GM12878 (cell line): ENCODE measurements around the gene SARS2. TPM values are rescaled to one million over a fixed set of nuclear protein-coding genes. Genes with fewer than 3 reads are reported as not detected.

Experiments
- ATAC-seq: fragments of 200-7000 bp; cut with Tn5 transposase; 3 replicates; pipeline ENCODE4 v1.9.1; 2020; ENCODE audit warnings: mild to moderate bottlenecking, moderate library complexity
- BruUV-seq: library from RNA; stranded (reverse); fragments of 400-500 nt; replicated peaks from 2 replicates; lab custom pipeline; 2021; lab: Mats Ljungman, UMichigan
- CTCF ChIA-PET: fragments of 300-600 bp; sonication (Branson Sonifier 250); formaldehyde crosslinking; extraction: SDS; loops from one replicate; lab custom pipeline; 2021; ENCODE audit warnings: inconsistent platforms; lab: Yijun Ruan, JAX
- POLR2A ChIA-PET: fragments of 350-600 bp; formaldehyde crosslinking; extraction: SDS; loops from one replicate; lab custom pipeline; 2021; ENCODE audit warnings: inconsistent platforms; lab: Charles Lee
- RAD21 ChIA-PET: fragments of 300-600 bp; sonication (Branson Sonifier 250); formaldehyde crosslinking; loops from one replicate; lab custom pipeline; 2023; ENCODE audit warnings: antibody characterized with exemption; ENCODE audit not compliant: unreplicated experiment; lab: Charles Lee
- SMC1A ChIA-PET: fragments of 300-600 bp; sonication (Branson Sonifier 250); formaldehyde crosslinking; loops from one replicate; lab custom pipeline; 2023; ENCODE audit not compliant: unreplicated experiment, uncharacterized antibody; lab: Charles Lee
- DNase-seq: peaks from one replicate; pipeline ENCODE4 v3.0.0-alpha.2; 2011; ENCODE audit warnings: low read depth, low spot score
- FAIRE-seq: peaks from 3 replicates; lab custom pipeline; 2011; peaks lifted over from hg19 to GRCh38; lab: Jason Lieb, UNC
- H2AFZ ChIP-seq: 2 replicates; pipeline ENCODE4 v1.6.0; 2011; ENCODE audit warnings: low read depth, low read length, control low read depth; ENCODE audit not compliant: control insufficient read depth
- H3K27ac ChIP-seq: 2 replicates; pipeline ENCODE4 v1.5.1; 2011; ENCODE audit warnings: control low read depth; ENCODE audit not compliant: control insufficient read depth, insufficient read depth
- H3K27me3 ChIP-seq, 2 experiments: replicated peaks in 1 of 2; 2 replicates each; pipeline versions ENCODE4 v1.6.0 to v1.6.1; 2011; ENCODE audit warnings: low read length in 1 of 2; ENCODE audit not compliant: control insufficient read depth in 2 of 2, insufficient read depth in 2 of 2
- H3K36me3 ChIP-seq, 2 experiments: 2 replicates each; pipeline ENCODE4 v1.5.1; 2011; ENCODE audit warnings: low read length in 1 of 2; ENCODE audit not compliant: control insufficient read depth in 2 of 2, insufficient read depth in 2 of 2
- H3K4me1 ChIP-seq: 2 replicates; pipeline ENCODE4 v1.6.1; 2011; ENCODE audit warnings: mild to moderate bottlenecking, low read length, moderate library complexity, mixed read lengths; ENCODE audit not compliant: control insufficient read depth, insufficient read depth
- H3K4me2 ChIP-seq: 2 replicates; pipeline ENCODE4 v1.6.0; 2011; ENCODE audit warnings: control low read depth; ENCODE audit not compliant: control insufficient read depth, insufficient read depth
- H3K4me3 ChIP-seq: fragments of 200-600 bp; sonication (generic); 2 replicates; pipeline ENCODE4 v1.5.1; 2016
- H3K79me2 ChIP-seq: 2 replicates; pipeline ENCODE4 v1.6.0; 2011; ENCODE audit warnings: low read length; ENCODE audit not compliant: control insufficient read depth, insufficient read depth
- H3K9ac ChIP-seq: 2 replicates; pipeline ENCODE4 v1.8.0; 2011; ENCODE audit warnings: low read length, control low read depth, mixed read lengths; ENCODE audit not compliant: control insufficient read depth, insufficient read depth
- H3K9me3 ChIP-seq: replicated peaks from 3 replicates; pipeline ENCODE4 v1.5.1; 2011; ENCODE audit warnings: mild to moderate bottlenecking, low read length; ENCODE audit not compliant: control insufficient read depth, insufficient read depth
- H4K20me1 ChIP-seq: 2 replicates; pipeline ENCODE4 v1.6.0; 2011; ENCODE audit not compliant: control insufficient read depth, insufficient read depth
- CHD4 ChIP-seq: fragments of 200-600 bp; sonication (generic); IDR thresholded peaks from 2 replicates; pipeline ENCODE4 v1.6.1; 2016; ENCODE audit warnings: mild to moderate bottlenecking
- CREM ChIP-seq: IDR thresholded peaks from 2 replicates; pipeline ENCODE4 v1.6.1; 2014; ENCODE audit warnings: antibody characterized with exemption, low read depth
- EED ChIP-seq: sonication (generic); IDR thresholded peaks from 2 replicates; pipeline ENCODE4 v1.6.1; 2016; ENCODE audit warnings: antibody characterized with exemption, low read depth
- EGR1 ChIP-seq, 2 experiments: IDR thresholded peaks; 1 replicate in 1 of 2; 2 replicates in 1 of 2; pipeline ENCODE4 v1.6.1; 2011 to 2012; ENCODE audit warnings: low read depth in 2 of 2, low read length in 2 of 2, borderline replicate concordance in 1 of 2, mild to moderate bottlenecking in 1 of 2, moderate library complexity in 1 of 2
- FOXK2 ChIP-seq: fragments of 450-650 bp; IDR thresholded peaks from 2 replicates; pipeline ENCODE4 v1.6.1; 2017; ENCODE audit warnings: mild to moderate bottlenecking, moderate library complexity
- HDAC2 ChIP-seq: fragments of 200-600 bp; sonication (generic); IDR thresholded peaks from 2 replicates; pipeline ENCODE4 v1.6.1; 2017
- IRF4 ChIP-seq: IDR thresholded peaks from 2 replicates; pipeline ENCODE4 v1.6.1; 2011; ENCODE audit warnings: low read depth, low read length
- NFIC ChIP-seq: IDR thresholded peaks from 2 replicates; pipeline ENCODE4 v1.6.1; 2012; ENCODE audit warnings: low read depth, mild to moderate bottlenecking, inconsistent platforms, low read length, moderate library complexity
- NFYA ChIP-seq: IDR thresholded peaks from 2 replicates; pipeline ENCODE4 v1.6.1; 2011; ENCODE audit warnings: low read depth, mild to moderate bottlenecking, low read length, improper control_type of control experiment, borderline replicate concordance
- PAX5 ChIP-seq: IDR thresholded peaks from 2 replicates; pipeline ENCODE4 v1.6.1; 2011; ENCODE audit warnings: low read depth, low read length, borderline replicate concordance
- PML ChIP-seq: IDR thresholded peaks from 2 replicates; pipeline ENCODE4 v1.6.1; 2012; ENCODE audit warnings: low read length, inconsistent platforms
- RELB ChIP-seq: fragments of 450-650 bp; IDR thresholded peaks from 2 replicates; pipeline ENCODE4 v1.6.1; 2017; ENCODE audit warnings: low read depth, mild to moderate bottlenecking, moderate library complexity
- REST ChIP-seq: IDR thresholded peaks from 2 replicates; pipeline ENCODE4 v1.6.1; 2012; ENCODE audit warnings: mild to moderate bottlenecking, low read depth, low read length
- RUNX3 ChIP-seq: IDR thresholded peaks from 2 replicates; pipeline ENCODE4 v1.6.1; 2012; ENCODE audit warnings: low read length, inconsistent platforms
- TARDBP ChIP-seq: IDR thresholded peaks from 2 replicates; pipeline ENCODE4 v1.6.1; 2016; ENCODE audit warnings: borderline replicate concordance
- ZBED1 ChIP-seq: IDR thresholded peaks from 2 replicates; pipeline ENCODE4 v1.6.1; 2016; ENCODE audit warnings: borderline replicate concordance
- ZNF274 ChIP-seq: IDR thresholded peaks from one replicate; pipeline ENCODE4 v1.8.0; 2011; ENCODE audit not compliant: insufficient read length, insufficient read depth
- WGBS: methylation state at CpG from one replicate; pipeline ENCODE4 v1.1.6; 2016; ENCODE audit warnings: low lambda C conversion rate; ENCODE audit not compliant: insufficient replicate concordance, insufficient coverage; ENCODE audit errors: missing lambda C conversion rate; 5-methylcytosine and 5-hydroxymethylcytosine counted together
- in situ Hi-C: fragments of 300-500 bp; cut with MboI; formaldehyde crosslinking; loops from 9 replicates; pipeline ENCODE4 v1.14.3; 2018; ENCODE audit warnings: mixed read lengths
- intact Hi-C: fragments of 100-400 bp; cut with micrococcal nuclease; formaldehyde crosslinking; loops from one replicate; pipeline ENCODE4 v1.14.2; 2022; ENCODE audit not compliant: unreplicated experiment
- polyA plus RNA-seq, 11 experiments: library from polyadenylated mRNA; depleted of rRNA in 4 of 11; unstranded in 6 of 11; stranded (reverse) in 5 of 11; fragments of >200 nt; fragmentation: Nextera tagmentation in 4 of 11; fragmentation: Illumina TruSeq in 1 of 11; extraction: Ambion mirVana in 4 of 11; extraction: Trizol in 1 of 11; gene quantifications; 1 replicate in 1 of 11; 2 replicates in 10 of 11; pipeline versions ENCODE4 v1.2.1 to v1.2.3, GENCODE V29; 2011 to 2016; ENCODE audit warnings: inconsistent platforms in 2 of 11, missing spikeins in 2 of 11, low read depth in 1 of 11
- total RNA-seq, 4 experiments: library from RNA; depleted of rRNA in 3 of 4; stranded (reverse); fragments of >200 nt in 3 of 4; fragmentation: Illumina TruSeq in 1 of 4; extraction: Trizol in 1 of 4; gene quantifications; 2 replicates each; pipeline versions ENCODE4 v1.2.1 to v1.2.3, GENCODE V29; 2013 to 2021

SARS2 gene
- total and polyA plus RNA-seq, 10 of the 15 experiments (the other 5 are each of a cell fraction or from before 2014, with no cell fraction given) = 2.6 to 50.3 (median 27.5) TPM

DNA sequence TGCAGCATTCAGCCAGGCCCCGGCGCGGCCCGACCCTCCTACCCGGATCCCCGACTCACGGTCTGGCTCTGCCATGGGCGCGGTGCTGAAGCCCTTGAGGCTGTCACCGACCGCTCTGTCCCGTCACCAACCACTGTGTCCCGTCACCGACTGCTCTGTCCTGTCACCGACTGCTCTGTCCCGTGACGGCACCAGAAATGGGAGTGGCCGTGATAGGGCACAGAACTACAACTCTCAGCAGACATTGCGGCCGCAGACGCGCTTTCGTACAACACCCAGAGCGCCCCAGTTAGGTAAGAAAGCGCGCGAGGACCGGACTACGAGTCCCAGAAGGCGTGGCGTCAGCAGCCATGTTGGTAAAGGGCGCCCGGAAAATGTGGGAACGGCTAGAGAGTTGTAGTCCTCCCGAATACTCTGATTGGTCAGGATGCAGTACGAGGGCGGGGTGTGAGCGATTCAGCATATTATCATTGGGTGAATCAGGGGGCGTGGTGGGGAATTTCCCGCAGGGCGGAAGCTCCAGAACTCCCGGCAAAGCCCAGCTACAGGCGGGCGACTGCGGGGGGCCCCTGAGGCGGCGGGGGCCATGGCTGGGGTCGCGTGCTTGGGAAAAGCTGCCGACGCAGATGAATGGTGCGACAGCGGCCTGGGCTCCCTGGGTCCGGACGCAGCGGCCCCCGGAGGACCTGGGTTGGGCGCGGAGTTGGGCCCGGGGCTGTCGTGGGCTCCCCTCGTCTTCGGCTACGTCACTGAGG, 30.9 kb downstream of the SARS2 start, which contains the start of the genes NFKBIB and SIRT2:
Gene NFKBIB (plus strand): TSS at position 523 of the 755 bp plus-strand sequence. CDS start 64 bp downstream, at position 587.
Gene SIRT2 (minus strand): TSS at position 172 of the 755 bp plus-strand sequence. CDS start 97 bp downstream, at position 75.
- H4K20me1 ChIP-seq = no peaks in the 10 kb centered on the region
- TF ChIP-seq TARDBP = peak; percentile 94
- TF ChIP-seq EGR1 (IDR thresholded peaks at IDR 0.05; ENCODE audit: borderline replicate concordance in 1 of 2, low read depth in 2 of 2, low read length in 2 of 2) = no peak
- no peak for TF ChIP-seq NFIC
- peak; percentile 90 for TF ChIP-seq RELB
- no peak for TF ChIP-seq CHD4
- TF ChIP-seq NFYA = peak; percentile 29; the same call in 1 of the 2 replicates
- TF ChIP-seq CREM = peak; percentile 99
- no peak for TF ChIP-seq EED
- TF ChIP-seq HDAC2 = no peak
- TF ChIP-seq ZBED1 = no peak
- no peak for TF ChIP-seq PAX5
- no peak for TF ChIP-seq IRF4
- peak; percentile 75 for TF ChIP-seq RUNX3
- no peak for TF ChIP-seq ZNF274
- TF ChIP-seq REST = no peak
- no peak; the same call in 1 of the 2 replicates for TF ChIP-seq PML
- TF ChIP-seq FOXK2 = no peak; the same call in none of the 2 replicates

More for the DNA sequence above, 30.9 kb downstream of the SARS2 start, which contains the start of the genes NFKBIB and SIRT2:
- Histone ChIP-seq H3K27ac (peak within 1 kb of the TSS; percentile 75), H3K27me3 (no peaks in the 10 kb centered on the region), H3K4me3 (peak within 1 kb of the TSS; percentile 90), H3K4me1 (peaks cover 5% of the 10 kb centered on the region), H3K36me3 (peaks cover 1 to 3% of the 10 kb centered on the region in 2 experiments; a peak in 2 of 4 replicates), H2AFZ (peak within 1 kb of the TSS; percentile 93), H3K9ac (peak within 1 kb of the TSS; percentile 78), H3K9me3 (no peaks in the 10 kb centered on the region; the same call in 2 of the 3 replicates), H3K4me2 (peak within 1 kb of the TSS; percentile 98), H3K79me2 (peaks cover 22% of the 10 kb centered on the region)
- ChIA-PET SMC1A (interaction anchor here (0.6 to 1.9 kb wide), 6 partner anchors 23 to 998 kb away, joined by 3 to 18 read pairs (median 5); partner anchors contain the start of genes ECH1, MRPS12 and SARS2), RAD21 (interaction anchor here (0.6 to 2.4 kb wide), 9 partner anchors 22 to 496 kb away, joined by 3 to 20 read pairs (median 4); partner anchors contain the start of genes ECH1, FAM98C, MRPS12 and RINL), POLR2A (interaction anchor here (0.6 to 2.0 kb wide), 11 partner anchors 21 to 525 kb away, joined by 3 to 10 read pairs (median 5); partner anchors contain the start of genes ECH1, EIF3K, HNRNPL and MAP4K1), CTCF (interaction anchor here (0.7 to 3.7 kb wide), 10 partner anchors 12 to 633 kb away, joined by 3 to 50 read pairs (median 4); partner anchors contain the start of genes ECH1, EID2B, FAM98C and MRPS12)
- WGBS = under 1% methylated on average over 61 of the region's 64 CpGs
- BruUV-seq = no TSS peak
- FAIRE-seq (peak; percentile 98), ATAC-seq (peak; percentile 96), DNase-seq (peak; percentile 99)
- intact Hi-C loops (loop anchor here (1.0 to 2.0 kb wide), 2 partner anchors 21 to 49 kb away; partner anchors contain the start of gene RINL), in situ Hi-C loops (no loop called here)
